Liver (tissue), 9 donors: Measurements from ENCODE around the gene POP4. TPM values are rescaled to one million over a fixed set of nuclear protein-coding genes. Genes with fewer than 3 reads are reported as not detected.

Source experiments
- DNase-seq: peaks from one replicate; pipeline ENCODE4 v3.0.0-alpha.2; 2017; ENCODE audit warnings: low spot score
- H3K27ac ChIP-seq, 2 donors: one replicate each; pipeline ENCODE4 v1.7.0; 2013; ENCODE audit warnings: inconsistent platforms in 2 of 2, low read length in 2 of 2, control low read depth in 1 of 2, low read depth in 1 of 2, mild to moderate bottlenecking in 1 of 2
- H3K27me3 ChIP-seq, 4 donors: one replicate each; pipeline versions ENCODE4 v1.6.1 to v1.7.0; 2013; ENCODE audit warnings: low read length in 3 of 4, inconsistent platforms in 1 of 4, mild to moderate bottlenecking in 1 of 4, moderate library complexity in 1 of 4; ENCODE audit not compliant: control insufficient read depth in 4 of 4, insufficient read depth in 4 of 4
- H3K36me3 ChIP-seq, 4 donors: one replicate each; pipeline versions ENCODE4 v1.6.1 to v1.7.0; 2013; ENCODE audit warnings: low read length in 3 of 4, mild to moderate bottlenecking in 3 of 4, low read depth in 1 of 4, moderate library complexity in 1 of 4; ENCODE audit not compliant: control insufficient read depth in 4 of 4, insufficient read depth in 3 of 4
- H3K4me1 ChIP-seq, 4 donors: one replicate each; pipeline versions ENCODE4 v1.6.1 to v1.7.0; 2013; ENCODE audit warnings: low read length in 3 of 4, mild to moderate bottlenecking in 3 of 4, moderate library complexity in 1 of 4; ENCODE audit not compliant: control insufficient read depth in 4 of 4, insufficient read depth in 4 of 4
- H3K4me3 ChIP-seq, 3 donors: one replicate each; pipeline versions ENCODE4 v1.6.1 to v1.7.0; 2013; ENCODE audit warnings: low read length in 3 of 3, control low read depth in 1 of 3, low read depth in 1 of 3, mild to moderate bottlenecking in 1 of 3
- H3K9ac ChIP-seq, 2 donors: one replicate each; pipeline ENCODE4 v1.7.0; 2013; ENCODE audit warnings: low read length in 2 of 2, mild to moderate bottlenecking in 2 of 2, moderate library complexity in 2 of 2, control low read depth in 1 of 2, low read depth in 1 of 2
- H3K9me3 ChIP-seq, 4 donors: one replicate each; pipeline versions ENCODE4 v1.6.1 to v1.7.0; 2013; ENCODE audit warnings: low read length in 3 of 4; ENCODE audit not compliant: control insufficient read depth in 4 of 4
- ATF3 ChIP-seq: IDR thresholded peaks from 2 replicates; pipeline ENCODE4 v1.6.1; 2016; ENCODE audit warnings: antibody characterized with exemption
- CTCF ChIP-seq: fragments of 150-350 bp; IDR thresholded peaks from 2 replicates; pipeline ENCODE4 v1.5.1; 2017; ENCODE audit warnings: improper control_type of control experiment, low read depth, low read length; ENCODE audit not compliant: missing input control
- FOXA1 ChIP-seq: IDR thresholded peaks from 2 replicates; pipeline ENCODE4 v1.6.1; 2016; ENCODE audit warnings: antibody characterized with exemption
- FOXA2 ChIP-seq: IDR thresholded peaks from 2 replicates; pipeline ENCODE4 v1.6.1; 2016; ENCODE audit warnings: antibody characterized with exemption
- GABPA ChIP-seq, 2 donors: IDR thresholded peaks in 1 of 2; conservative IDR thresholded peaks in 1 of 2; 2 replicates each; pipeline ENCODE4 v1.6.1; 2016; ENCODE audit warnings: antibody characterized with exemption in 2 of 2, mild to moderate bottlenecking in 1 of 2, moderate library complexity in 1 of 2
- HNF4A ChIP-seq, 2 donors: conservative IDR thresholded peaks; 2 replicates each; pipeline ENCODE4 v1.6.1; 2016; ENCODE audit warnings: antibody characterized with exemption in 2 of 2, mild to moderate bottlenecking in 2 of 2
- HNF4G ChIP-seq: IDR thresholded peaks from 2 replicates; pipeline ENCODE4 v1.6.1; 2016; ENCODE audit warnings: antibody characterized with exemption
- JUND ChIP-seq, 2 donors: IDR thresholded peaks; 2 replicates each; pipeline ENCODE4 v1.6.1; 2016; ENCODE audit warnings: antibody characterized with exemption in 2 of 2
- MAX ChIP-seq: IDR thresholded peaks from 2 replicates; pipeline ENCODE4 v1.6.1; 2016; ENCODE audit warnings: antibody characterized with exemption
- NR2F2 ChIP-seq: IDR thresholded peaks from 2 replicates; pipeline ENCODE4 v1.6.1; 2016; ENCODE audit warnings: antibody characterized with exemption
- RAD21 ChIP-seq, 2 donors: IDR thresholded peaks; 2 replicates each; pipeline ENCODE4 v1.6.1; 2016; ENCODE audit warnings: antibody characterized with exemption in 2 of 2, mild to moderate bottlenecking in 2 of 2
- REST ChIP-seq: IDR thresholded peaks from 2 replicates; pipeline ENCODE4 v1.6.1; 2016; ENCODE audit warnings: antibody characterized with exemption, mild to moderate bottlenecking
- RXRA ChIP-seq, 2 donors: IDR thresholded peaks; 2 replicates each; pipeline ENCODE4 v1.6.1; 2017 to 2018; ENCODE audit warnings: antibody characterized with exemption in 2 of 2, mild to moderate bottlenecking in 1 of 2
- SP1 ChIP-seq: IDR thresholded peaks from 2 replicates; pipeline ENCODE4 v1.6.1; 2018; ENCODE audit warnings: antibody characterized with exemption, mild to moderate bottlenecking
- TAF1 ChIP-seq: conservative IDR thresholded peaks from 2 replicates; pipeline ENCODE4 v1.6.1; 2016; ENCODE audit warnings: antibody characterized with exemption, mild to moderate bottlenecking
- YY1 ChIP-seq: IDR thresholded peaks from 2 replicates; pipeline ENCODE4 v1.6.1; 2016; ENCODE audit warnings: antibody characterized with exemption, mild to moderate bottlenecking
- WGBS: extraction: QIAGEN DNeasy Blood & Tissue Kit; methylation state at CpG from one replicate; pipeline ENCODE4 v1.1.7; 2013; 5-methylcytosine and 5-hydroxymethylcytosine counted together
- polyA plus RNA-seq, 2 donors: library from polyadenylated mRNA; stranded (reverse) in 1 of 2; unstranded in 1 of 2; fragments of 200-250 nt in 1 of 2; fragments of >200 nt in 1 of 2; fragmentation: Nextera tagmentation in 1 of 2; extraction: Ambion mirVana in 1 of 2; gene quantifications; one replicate each; pipeline versions ENCODE4 v1.2.1 to v1.2.3, GENCODE V29; 2013 to 2015
- total RNA-seq, 2 donors: library from RNA; depleted of rRNA; stranded (reverse); fragments of >200 nt; gene quantifications; one replicate each; pipeline ENCODE4 v1.2.3, GENCODE V29; 2014
- donor health status: healthy.
- donor health status: healthy.
- donor health status: healthy.
- donor health status: healthy.
- donor health status: healthy.

Gene POP4
- total and polyA plus RNA-seq, 4 donors: 33.7 to 61.6 (median 38.9) TPM

- H3K27ac ChIP-seq: no peak overlapping the region
- 89% methylated on average over 12 of the region's 12 CpGs for WGBS
- no peak for TF ChIP-seq YY1
- TF ChIP-seq REST: no peak
- no peaks in the 10 kb centered on the region for H3K27me3 ChIP-seq
- H3K9ac ChIP-seq: no peak overlapping the region
- no peaks in the 10 kb centered on the region for H3K36me3 ChIP-seq
- no peak for DNase-seq
- H3K9me3 ChIP-seq: no peaks in the 10 kb centered on the region
- no peak overlapping the region for H3K4me3 ChIP-seq
- no peaks in the 10 kb centered on the region for H3K4me1 ChIP-seq
These were observed 34.1 kb downstream of the POP4 start for GRCh38 chr19:29640231-29640630.

GRCh38 chr19:29641597-29641996 is 35.5 kb downstream of the POP4 start:
- Histone ChIP-seq H3K9me3 (no peaks in the 10 kb centered on the region), H3K27me3 (no peaks in the 10 kb centered on the region), H3K4me1 (peaks cover 0 to 8% (median 3%) of the 10 kb centered on the region in 4 donors), H3K9ac (no peak overlapping the region), H3K27ac (no peak overlapping the region), H3K4me3 (no peak overlapping the region), H3K36me3 (no peaks in the 10 kb centered on the region)
- WGBS: 77% methylated on average over 2 of the region's 2 CpGs
- no peak for DNase-seq
- no peak for TF ChIP-seq HNF4G
- no peak for TF ChIP-seq GABPA (IDR thresholded peaks at IDR 0.05 in 1 of 2, conservative IDR thresholded peaks at IDR 0.05 in 1 of 2)
- no peak for TF ChIP-seq TAF1
- TF ChIP-seq RAD21 (IDR thresholded peaks at IDR 0.05): no peak
- TF ChIP-seq MAX: no peak
- no peak for TF ChIP-seq FOXA1
- TF ChIP-seq JUND (IDR thresholded peaks at IDR 0.05): no peak
- no peak for TF ChIP-seq FOXA2

- TF ChIP-seq CTCF (no peak), NR2F2 (no peak), FOXA1 (no peak), REST (no peak), ATF3 (no peak), HNF4A (conservative IDR thresholded peaks at IDR 0.05) (no peak), RXRA (IDR thresholded peaks at IDR 0.05) (no peak), SP1 (no peak)
- H3K4me3 ChIP-seq: no peak overlapping the region
- H3K27me3 ChIP-seq: no peaks in the 10 kb centered on the region
- H3K27ac ChIP-seq: no peak overlapping the region
- H3K36me3 ChIP-seq: no peaks in the 10 kb centered on the region
- peaks cover 0 to 8% (median 3%) of the 10 kb centered on the region in 4 donors for H3K4me1 ChIP-seq
- no peak overlapping the region for H3K9ac ChIP-seq
- 88% methylated on average over 7 of the region's 7 CpGs for WGBS
- no peaks in the 10 kb centered on the region for H3K9me3 ChIP-seq
- DNase-seq: no peak
These were observed 37.4 kb downstream of the POP4 start for GRCh38 chr19:29643361-29643935.
